ENCODE measurements around the gene TANGO6.
A peak's percentile ranks its signal among the peaks of the same experiment; 100 is the strongest.
"Not testable (repeated sequence)": the region's sequence is repeated elsewhere in the genome, so short reads cannot be mapped to it uniquely, and the experiment has no call there.

TANGO6 gene

GRCh38 chr16:68843482-68844210 is at the start of gene TANGO6:
TANGO6 (plus strand) TSS chr16:68843531; CDS start chr16:68843618, 87 bp downstream.
- peaks cover 32% of the 10 kb centered on the region for H3K36me3 Mint-ChIP-seq (ENCODE audit: low read depth)
- H3K27ac Mint-ChIP-seq: peak within 1 kb of the TSS; percentile 97
- peak; percentile 97 for DNase-seq
- no peaks in the 10 kb centered on the region for H3K9me3 Mint-ChIP-seq
- no peaks in the 10 kb centered on the region for H3K27me3 Mint-ChIP-seq
- H3K4me1 Mint-ChIP-seq (ENCODE audit: low read depth): peaks cover 36% of the 10 kb centered on the region
- H3K4me3 Mint-ChIP-seq: peak within 1 kb of the TSS; percentile 98

- Mint-ChIP-seq H3K9me3 (no peaks in the 10 kb centered on the region), H3K36me3 (ENCODE audit: low read depth) (no peaks in the 10 kb centered on the region), H3K4me1 (ENCODE audit: low read depth) (peaks cover 4% of the 10 kb centered on the region), H3K27me3 (no peaks in the 10 kb centered on the region), H3K4me3 (no peak overlapping the region), H3K27ac (no peak overlapping the region)
- no peak for DNase-seq
Measured at GRCh38 chr16:68798398-68798797, 44.9 kb upstream of the TANGO6 start.

GRCh38 chr16:68800257-68800875 is 43.0 kb upstream of the TANGO6 start:
- Mint-ChIP-seq H3K27me3 (no peaks in the 10 kb centered on the region), H3K27ac (peak overlapping the region; percentile 19), H3K4me3 (no peak overlapping the region), H3K4me1 (ENCODE audit: low read depth) (peaks cover 4% of the 10 kb centered on the region), H3K36me3 (ENCODE audit: low read depth) (no peaks in the 10 kb centered on the region), H3K9me3 (no peaks in the 10 kb centered on the region)
- DNase-seq: peak; percentile 68

GRCh38 chr16:68802190-68802589 is 41.1 kb upstream of the TANGO6 start:
- no peak for DNase-seq
- Mint-ChIP-seq H3K27me3 (no peaks in the 10 kb centered on the region), H3K27ac (no peak overlapping the region), H3K4me1 (ENCODE audit: low read depth) (peaks cover 4% of the 10 kb centered on the region), H3K9me3 (no peaks in the 10 kb centered on the region), H3K4me3 (no peak overlapping the region), H3K36me3 (ENCODE audit: low read depth) (no peaks in the 10 kb centered on the region)

- no peak overlapping the region for H3K4me3 Mint-ChIP-seq
- H3K4me1 Mint-ChIP-seq (ENCODE audit: low read depth): no peaks in the 10 kb centered on the region
- no peak overlapping the region for H3K27ac Mint-ChIP-seq
- H3K36me3 Mint-ChIP-seq (ENCODE audit: low read depth): no peaks in the 10 kb centered on the region
- H3K27me3 Mint-ChIP-seq: peaks cover 2% of the 10 kb centered on the region
- no peaks in the 10 kb centered on the region for H3K9me3 Mint-ChIP-seq
- DNase-seq: no peak
Measured at GRCh38 chr16:68806422-68806821, 36.9 kb upstream of the TANGO6 start.

- Mint-ChIP-seq H3K4me3 (no peak overlapping the region), H3K27ac (no peak overlapping the region), H3K36me3 (ENCODE audit: low read depth) (no peaks in the 10 kb centered on the region), H3K4me1 (ENCODE audit: low read depth) (no peaks in the 10 kb centered on the region), H3K9me3 (no peaks in the 10 kb centered on the region), H3K27me3 (peaks cover 3% of the 10 kb centered on the region)
- no peak for DNase-seq
Measured at GRCh38 chr16:68806981-68807380, 36.4 kb upstream of the TANGO6 start.

GRCh38 chr16:68814516-68814915 is 28.8 kb upstream of the TANGO6 start:
- Mint-ChIP-seq H3K4me3 (no peak overlapping the region), H3K27ac (no peak overlapping the region), H3K36me3 (ENCODE audit: low read depth) (no peaks in the 10 kb centered on the region), H3K27me3 (peaks cover 6% of the 10 kb centered on the region), H3K9me3 (no peaks in the 10 kb centered on the region), H3K4me1 (ENCODE audit: low read depth) (peaks cover 1% of the 10 kb centered on the region)
- no peak for DNase-seq

- Mint-ChIP-seq H3K36me3 (ENCODE audit: low read depth) (no peaks in the 10 kb centered on the region), H3K4me3 (no peak overlapping the region), H3K9me3 (no peaks in the 10 kb centered on the region), H3K27me3 (no peaks in the 10 kb centered on the region), H3K27ac (no peak overlapping the region), H3K4me1 (ENCODE audit: low read depth) (no peaks in the 10 kb centered on the region)
- no peak for DNase-seq
Measured at GRCh38 chr16:68823401-68824135, 19.8 kb upstream of the TANGO6 start.

- Mint-ChIP-seq H3K4me1 (ENCODE audit: low read depth) (no peaks in the 10 kb centered on the region), H3K27me3 (no peaks in the 10 kb centered on the region), H3K9me3 (no peaks in the 10 kb centered on the region), H3K27ac (no peak overlapping the region), H3K36me3 (ENCODE audit: low read depth) (no peaks in the 10 kb centered on the region), H3K4me3 (no peak overlapping the region)
- no peak for DNase-seq
Measured at GRCh38 chr16:68825427-68825826, 17.9 kb upstream of the TANGO6 start.

- no peaks in the 10 kb centered on the region for H3K9me3 Mint-ChIP-seq
- H3K4me3 Mint-ChIP-seq: no peak overlapping the region
- no peaks in the 10 kb centered on the region for H3K4me1 Mint-ChIP-seq (ENCODE audit: low read depth)
- no peak for DNase-seq
- H3K27me3 Mint-ChIP-seq: no peaks in the 10 kb centered on the region
- H3K27ac Mint-ChIP-seq: no peak overlapping the region
- no peaks in the 10 kb centered on the region for H3K36me3 Mint-ChIP-seq (ENCODE audit: low read depth)
Measured at GRCh38 chr16:68826652-68827051, 16.7 kb upstream of the TANGO6 start.

GRCh38 chr16:68833251-68833650 is 10.1 kb upstream of the TANGO6 start:
- Mint-ChIP-seq H3K9me3 (no peaks in the 10 kb centered on the region), H3K4me1 (ENCODE audit: low read depth) (peaks cover 1% of the 10 kb centered on the region), H3K36me3 (ENCODE audit: low read depth) (no peaks in the 10 kb centered on the region), H3K4me3 (no peak overlapping the region), H3K27me3 (peaks cover 2% of the 10 kb centered on the region), H3K27ac (no peak overlapping the region)
- no peak for DNase-seq

- peaks cover 2% of the 10 kb centered on the region for H3K27me3 Mint-ChIP-seq
- no peaks in the 10 kb centered on the region for H3K9me3 Mint-ChIP-seq
- H3K36me3 Mint-ChIP-seq (ENCODE audit: low read depth): no peaks in the 10 kb centered on the region
- H3K4me3 Mint-ChIP-seq: no peak overlapping the region
- H3K27ac Mint-ChIP-seq: no peak overlapping the region
- H3K4me1 Mint-ChIP-seq (ENCODE audit: low read depth): peaks cover 1% of the 10 kb centered on the region
- no peak for DNase-seq
Measured at GRCh38 chr16:68834550-68834949, 8.8 kb upstream of the TANGO6 start.

- Mint-ChIP-seq H3K4me1 (ENCODE audit: low read depth) (peaks cover 1% of the 10 kb centered on the region), H3K9me3 (no peaks in the 10 kb centered on the region), H3K4me3 (no peak overlapping the region), H3K36me3 (ENCODE audit: low read depth) (no peaks in the 10 kb centered on the region), H3K27ac (no peak overlapping the region), H3K27me3 (peaks cover 2% of the 10 kb centered on the region)
- no peak for DNase-seq
Measured at GRCh38 chr16:68835970-68836369, 7.4 kb upstream of the TANGO6 start.

- H3K4me3 Mint-ChIP-seq: no peak overlapping the region
- no peaks in the 10 kb centered on the region for H3K27me3 Mint-ChIP-seq
- H3K9me3 Mint-ChIP-seq: no peaks in the 10 kb centered on the region
- no peak for DNase-seq
- H3K27ac Mint-ChIP-seq: no peak overlapping the region
- H3K4me1 Mint-ChIP-seq (ENCODE audit: low read depth): peaks cover 14% of the 10 kb centered on the region
- H3K36me3 Mint-ChIP-seq (ENCODE audit: low read depth): peaks cover 12% of the 10 kb centered on the region
Measured at GRCh38 chr16:68839831-68840230, 3.5 kb upstream of the TANGO6 start.

- not testable (repeated sequence) for H3K9me3 Mint-ChIP-seq, DNase-seq, H3K27me3 Mint-ChIP-seq
- peaks cover 29% of the 10 kb centered on the region for H3K36me3 Mint-ChIP-seq (ENCODE audit: low read depth)
- peak overlapping the region; percentile 98 for H3K4me3 Mint-ChIP-seq
- H3K27ac Mint-ChIP-seq: peak overlapping the region; percentile 97
- peaks cover 34% of the 10 kb centered on the region for H3K4me1 Mint-ChIP-seq (ENCODE audit: low read depth)
Measured at GRCh38 chr16:68842964-68843481, 308 bp upstream of the TANGO6 start.
